SK-N-SH (cell line): ENCODE results near the gene ICOSLG. TPM values are rescaled to one million over a fixed set of nuclear protein-coding genes. Genes with fewer than 3 reads are reported as not detected.

Experiments
- CTCF ChIA-PET: fragments of 300-600, 350-600 bp; formaldehyde crosslinking; extraction: SDS; loops from one replicate; lab custom pipeline; 2021; lab: Yijun Ruan, JAX
- POLR2A ChIA-PET: fragments of 350-600 bp; sonication (Branson Sonifier 250); formaldehyde crosslinking; extraction: SDS; loops from one replicate; lab custom pipeline; 2020; ENCODE audit warnings: antibody characterized with exemption, inconsistent platforms; lab: Yijun Ruan, JAX
- DNase-seq: peaks from one replicate; pipeline ENCODE4 v3.0.0; 2012
- H2AFZ ChIP-seq: fragments of 200-600 bp; sonication (generic); 2 replicates; pipeline ENCODE4 v1.8.1; 2016; ENCODE audit warnings: antibody characterized with exemption, mild to moderate bottlenecking, low read depth
- H3F3A ChIP-seq: fragments of 200-600 bp; sonication (generic); replicated peaks from 2 replicates; pipeline ENCODE3; 2016; ENCODE audit warnings: antibody characterized with exemption, mild to moderate bottlenecking; ENCODE audit not compliant: insufficient read depth
- H3K27ac ChIP-seq, 2 experiments: fragments of 200-500 bp in 1 of 2; fragments of 200-600 bp in 1 of 2; sonication (Bioruptor generic) in 1 of 2; sonication (generic), shearing (Covaris generic) in 1 of 2; 2 replicates each; pipeline versions ENCODE4 v1.5.1 to v1.6.1; 2014 to 2016; ENCODE audit warnings: low read depth in 2 of 2, inconsistent platforms in 1 of 2, low read length in 1 of 2, mild to moderate bottlenecking in 1 of 2, mixed read lengths in 1 of 2
- H3K27me3 ChIP-seq: fragments of 200-600 bp; sonication (generic), shearing (Covaris generic); 2 replicates; pipeline ENCODE4 v1.6.1; 2016; ENCODE audit warnings: mixed run types; ENCODE audit not compliant: insufficient read depth
- H3K36me3 ChIP-seq, 2 experiments: fragments of 200-500 bp in 1 of 2; fragments of 200-600 bp in 1 of 2; sonication (Bioruptor generic) in 1 of 2; sonication (generic) in 1 of 2; replicated peaks in 1 of 2; 2 replicates each; pipeline versions ENCODE3 to v1.5.1; 2014 to 2016; ENCODE audit warnings: low read length in 1 of 2, mild to moderate bottlenecking in 1 of 2; ENCODE audit not compliant: insufficient read depth in 2 of 2, control insufficient read depth in 1 of 2
- H3K4me1 ChIP-seq, 2 experiments: fragments of 200-500 bp in 1 of 2; fragments of 200-600 bp in 1 of 2; sonication (Bioruptor generic) in 1 of 2; sonication (generic), shearing (Covaris generic) in 1 of 2; 2 replicates each; pipeline versions ENCODE4 v1.5.1 to v1.6.1; 2014 to 2016; ENCODE audit warnings: low read depth in 1 of 2, low read length in 1 of 2, mixed run types in 1 of 2; ENCODE audit not compliant: insufficient read depth in 2 of 2, control insufficient read depth in 1 of 2
- H3K4me2 ChIP-seq: fragments of 200-600 bp; sonication (generic), shearing (Covaris generic); 2 replicates; pipeline ENCODE4 v1.6.1; 2017; ENCODE audit warnings: mixed run types
- H3K4me3 ChIP-seq, 2 experiments: fragments of 200-500 bp in 1 of 2; fragments of 200-600 bp in 1 of 2; sonication (Bioruptor generic) in 1 of 2; sonication (generic), shearing (Covaris generic) in 1 of 2; 2 replicates each; pipeline versions ENCODE4 v1.5.1 to v1.8.1; 2014 to 2016; ENCODE audit warnings: low read depth in 2 of 2, inconsistent platforms in 1 of 2, low read length in 1 of 2, mild to moderate bottlenecking in 1 of 2, mixed read lengths in 1 of 2, moderate library complexity in 1 of 2
- H3K79me2 ChIP-seq: fragments of 200-600 bp; sonication (generic); 2 replicates; pipeline ENCODE4 v1.8.1; 2017; ENCODE audit warnings: mild to moderate bottlenecking; ENCODE audit not compliant: insufficient read depth
- H3K9ac ChIP-seq: fragments of 200-600 bp; sonication (generic); 2 replicates; pipeline ENCODE4 v1.6.1; 2017; ENCODE audit warnings: mixed run types
- H3K9me2 ChIP-seq: fragments of 200-600 bp; sonication (generic); 2 replicates; pipeline ENCODE4 v1.6.1; 2017; ENCODE audit warnings: mixed run types
- H3K9me3 ChIP-seq: fragments of 200-600 bp; sonication (generic); 2 replicates; pipeline ENCODE4 v1.6.1; 2017; ENCODE audit warnings: mixed run types, mild to moderate bottlenecking, moderate library complexity
- H4K20me1 ChIP-seq: fragments of 200-600 bp; sonication (generic); 2 replicates; pipeline ENCODE4 v1.6.1; 2017; ENCODE audit warnings: mild to moderate bottlenecking, mixed run types; ENCODE audit not compliant: insufficient read depth
- CHD2 ChIP-seq: fragments of 150-350 bp; IDR thresholded peaks from 2 replicates; pipeline ENCODE4 v1.6.1; 2018; ENCODE audit warnings: low read length; ENCODE audit not compliant: partially characterized antibody
- CTCF ChIP-seq: fragments of 200-600 bp; sonication (generic); IDR thresholded peaks from 2 replicates; pipeline ENCODE4 v1.6.1; 2017; ENCODE audit warnings: antibody characterized with exemption, mild to moderate bottlenecking, moderate library complexity
- ELF1 ChIP-seq: IDR thresholded peaks from 2 replicates; pipeline ENCODE4 v1.4.0; 2012
- EP300 ChIP-seq, 2 experiments: IDR thresholded peaks; 2 replicates each; pipeline versions ENCODE4 v1.4.0 to v1.6.1; 2012; ENCODE audit warnings: borderline replicate concordance in 1 of 2, low read depth in 1 of 2, low read length in 1 of 2
- FOSL2 ChIP-seq: IDR thresholded peaks from 2 replicates; pipeline ENCODE4 v1.4.0; 2012; ENCODE audit warnings: low read depth, mild to moderate bottlenecking, moderate library complexity, borderline replicate concordance
- FOXJ3 ChIP-seq: sonication (generic); formaldehyde crosslinking; IDR thresholded peaks from 2 replicates; pipeline ENCODE4 v1.5.1; 2020; ENCODE audit warnings: mild to moderate bottlenecking, missing genetic modification reagents
- FOXM1 ChIP-seq: IDR thresholded peaks from 2 replicates; pipeline ENCODE4 v1.4.0; 2012; ENCODE audit warnings: low read depth, mild to moderate bottlenecking
- GABPA ChIP-seq: IDR thresholded peaks from 2 replicates; pipeline ENCODE4 v1.4.0; 2012; ENCODE audit warnings: low read depth, mild to moderate bottlenecking
- MAX ChIP-seq: IDR thresholded peaks from 2 replicates; pipeline ENCODE4 v1.4.0; 2012; ENCODE audit warnings: low read depth
- NRF1 ChIP-seq: IDR thresholded peaks from 2 replicates; pipeline ENCODE4 v1.6.1; 2012; ENCODE audit warnings: low read depth, mild to moderate bottlenecking, low read length
- PBX3 ChIP-seq: IDR thresholded peaks from 2 replicates; pipeline ENCODE4; 2012
- POLR2AphosphoS5 ChIP-seq: IDR thresholded peaks from 2 replicates; pipeline ENCODE4 v1.6.1; 2012; ENCODE audit warnings: low read depth, low read length
- RAD21 ChIP-seq: IDR thresholded peaks from 2 replicates; pipeline ENCODE4 v1.6.1; 2012; ENCODE audit warnings: mild to moderate bottlenecking, low read length
- RCOR1 ChIP-seq: fragments of 150-350 bp; IDR thresholded peaks from 2 replicates; pipeline ENCODE4 v1.6.1; 2017; ENCODE audit warnings: antibody characterized with exemption, low read length
- RFX5 ChIP-seq: IDR thresholded peaks from 2 replicates; pipeline ENCODE4 v1.6.1; 2012; ENCODE audit warnings: mild to moderate bottlenecking, improper control_type of control experiment, low read length
- RXRA ChIP-seq: IDR thresholded peaks from 2 replicates; pipeline ENCODE4 v1.4.0; 2012; ENCODE audit warnings: low read depth, mild to moderate bottlenecking, borderline replicate concordance
- SIN3A ChIP-seq: IDR thresholded peaks from 2 replicates; pipeline ENCODE4 v1.6.1; 2012; ENCODE audit warnings: low read depth, mild to moderate bottlenecking, low read length, moderate library complexity, borderline replicate concordance
- TAF1 ChIP-seq: IDR thresholded peaks from 2 replicates; pipeline ENCODE4 v1.6.1; 2012; ENCODE audit warnings: low read depth, mild to moderate bottlenecking, low read length, moderate library complexity, borderline replicate concordance
- USF2 ChIP-seq: fragments of 150-350 bp; IDR thresholded peaks from 2 replicates; pipeline ENCODE4 v1.6.1; 2017; ENCODE audit warnings: antibody characterized with exemption, low read length, low read depth, borderline replicate concordance
- YY1 ChIP-seq: IDR thresholded peaks from 2 replicates; pipeline ENCODE4 v1.4.0; 2012; ENCODE audit warnings: low read depth, mild to moderate bottlenecking
- WGBS: methylation state at CpG from one replicate; pipeline ENCODE4 v1.1.6; 2017; ENCODE audit warnings: low lambda C conversion rate; 5-methylcytosine and 5-hydroxymethylcytosine counted together
- polyA plus RNA-seq, 3 experiments: library from polyadenylated mRNA; depleted of rRNA; stranded (reverse); fragments of >200 nt; gene quantifications; 2 replicates each; pipeline ENCODE4 v1.2.3, GENCODE V29; 2012

The ICOSLG gene
- polyA plus RNA-seq, 1 of the 3 experiments (the other 2 are of a cell fraction), result 0.43 TPM

- Histone ChIP-seq H3K9me3 (no peaks in the 10 kb centered on the region), H3F3A (no peaks in the 10 kb centered on the region), H3K9me2 (no peaks in the 10 kb centered on the region), H3K79me2 (no peaks in the 10 kb centered on the region), H3K4me3 (no peak within 1 kb of the TSS), H3K36me3 (no peaks in the 10 kb centered on the region), H3K4me1 (no peaks in the 10 kb centered on the region), H3K27me3 (no peaks in the 10 kb centered on the region), H4K20me1 (no peaks in the 10 kb centered on the region), H3K9ac (no peak within 1 kb of the TSS), H3K27ac (no peak within 1 kb of the TSS), H2AFZ (no peak within 1 kb of the TSS), H3K4me2 (no peak within 1 kb of the TSS)
- POLR2A ChIA-PET, result no interaction called here
- no peak for DNase-seq
- no peak for TF ChIP-seq MAX
- no peak for TF ChIP-seq TAF1
- no peak for TF ChIP-seq RFX5
- no peak for TF ChIP-seq FOSL2
- TF ChIP-seq POLR2AphosphoS5, result no peak
- TF ChIP-seq RCOR1, result no peak
- no peak for TF ChIP-seq GABPA
- no peak for TF ChIP-seq FOXM1
- no peak for TF ChIP-seq CHD2
- no peak for TF ChIP-seq FOXJ3 (CRISPR knock-in tag)
- TF ChIP-seq YY1, result no peak
- no peak for TF ChIP-seq SIN3A
- no peak for TF ChIP-seq RAD21
- TF ChIP-seq CTCF, result no peak
- TF ChIP-seq ELF1, result no peak
- TF ChIP-seq RXRA, result no peak
- no peak for TF ChIP-seq USF2
- TF ChIP-seq EP300 (IDR thresholded peaks at IDR 0.05; ENCODE audit: borderline replicate concordance in 1 of 2, low read depth in 1 of 2, low read length in 1 of 2), result no peak
- TF ChIP-seq NRF1, result no peak
- no peak for TF ChIP-seq PBX3
- CTCF ChIA-PET, result no interaction called here
- WGBS, result 43% methylated on average over 5 of the region's 19 CpGs
These were observed 21.0 kb upstream of the ICOSLG start, which contains the start of gene DNMT3L for GRCh38 chr21:44261675-44262295. Gene DNMT3L (minus strand): TSS chr21:44261897. CDS start chr21:44261259, 638 bp downstream.
